K562 (cell line): ENCODE measurements around the gene SRC.

Experiments
- ELF2 ChIP-seq: fragments of 250-450 bp; sonication (Bioruptor Pico); IDR thresholded peaks from 2 replicates; pipeline ENCODE4 v1.5.0; 2021; ENCODE audit warnings: mild to moderate bottlenecking
- KAT8 ChIP-seq: fragments of 450-650 bp; IDR thresholded peaks from 2 replicates; pipeline ENCODE4 v1.6.1; 2016; ENCODE audit warnings: low read depth, mild to moderate bottlenecking
- MAFK ChIP-seq: IDR thresholded peaks from 2 replicates; pipeline ENCODE4 v1.6.1; 2011; ENCODE audit warnings: low read length, improper control_type of control experiment
- NCOA6 ChIP-seq: fragments of 450-650 bp; IDR thresholded peaks from 2 replicates; pipeline ENCODE4 v1.6.1; 2017; ENCODE audit warnings: mild to moderate bottlenecking
- ZNF695 ChIP-seq: fragments of 450-650 bp; formaldehyde crosslinking; IDR thresholded peaks from 2 replicates; pipeline ENCODE4 v1.4.0; 2020; ENCODE audit warnings: mild to moderate bottlenecking, moderate library complexity
- TF ChIP-seq, protein P1 (sequence below): sonication (generic); formaldehyde crosslinking; IDR thresholded peaks from 2 replicates; pipeline ENCODE4 v1.8.0; 2023; ENCODE audit warnings: mild to moderate bottlenecking, missing genetic modification reagents
- TF ChIP-seq, protein P2 (sequence below), 3 experiments: IDR thresholded peaks in 2 of 3; conservative IDR thresholded peaks in 1 of 3; 2 replicates each; pipeline ENCODE4 v1.5.1; 2011 to 2012; ENCODE audit warnings: low read length in 3 of 3, mild to moderate bottlenecking in 3 of 3, control low read depth in 2 of 3, improper control_type of control experiment in 1 of 3, inconsistent platforms in 1 of 3, low read depth in 1 of 3, mixed read lengths in 1 of 3, moderate library complexity in 1 of 3; ENCODE audit not compliant: insufficient read depth in 2 of 3
- TF ChIP-seq, protein P3 (sequence below): sonication (generic); formaldehyde crosslinking; IDR thresholded peaks from 2 replicates; pipeline ENCODE4 v1.8.1; 2022; ENCODE audit warnings: missing genetic modification reagents

DNA sequence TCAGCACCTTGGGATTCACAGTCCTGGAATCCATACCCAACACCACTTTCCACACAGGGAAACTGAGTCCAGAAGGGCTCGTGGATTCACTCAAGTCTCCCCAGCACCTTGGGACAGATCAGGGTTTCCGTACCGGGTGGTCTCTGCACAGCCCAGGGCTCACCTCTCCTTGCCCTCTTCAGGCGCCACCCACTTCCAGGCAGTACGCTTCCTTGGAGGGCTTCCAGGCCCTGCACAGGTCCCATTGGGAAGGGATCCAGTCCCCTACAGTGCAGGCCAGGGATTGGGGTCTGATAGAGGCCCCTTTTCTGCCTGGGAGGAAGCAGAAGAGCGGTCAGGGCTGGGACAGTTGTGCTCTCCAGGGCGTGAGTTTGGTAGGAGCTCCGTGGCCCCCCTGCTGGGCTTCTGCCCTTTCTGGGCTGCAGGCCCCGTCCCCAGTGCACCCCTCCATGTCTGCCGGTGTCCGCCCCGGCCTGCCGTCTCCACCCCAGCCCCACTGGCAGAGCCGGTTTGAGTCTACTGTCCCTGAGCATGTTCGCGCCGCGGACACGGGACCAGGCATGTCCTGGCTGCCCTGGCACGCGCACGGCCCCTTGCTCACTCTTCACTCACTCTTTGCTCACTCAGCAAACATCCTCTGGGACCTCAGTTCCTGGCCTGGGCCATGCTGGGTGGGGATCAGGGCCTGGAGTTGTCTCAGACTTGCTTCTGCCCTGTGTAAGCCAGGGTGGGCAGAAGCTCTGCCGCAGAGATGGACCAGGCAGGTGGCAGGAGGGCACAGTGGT, 12.6 kb downstream of the SRC start:
- TF ChIP-seq, protein P1, sequence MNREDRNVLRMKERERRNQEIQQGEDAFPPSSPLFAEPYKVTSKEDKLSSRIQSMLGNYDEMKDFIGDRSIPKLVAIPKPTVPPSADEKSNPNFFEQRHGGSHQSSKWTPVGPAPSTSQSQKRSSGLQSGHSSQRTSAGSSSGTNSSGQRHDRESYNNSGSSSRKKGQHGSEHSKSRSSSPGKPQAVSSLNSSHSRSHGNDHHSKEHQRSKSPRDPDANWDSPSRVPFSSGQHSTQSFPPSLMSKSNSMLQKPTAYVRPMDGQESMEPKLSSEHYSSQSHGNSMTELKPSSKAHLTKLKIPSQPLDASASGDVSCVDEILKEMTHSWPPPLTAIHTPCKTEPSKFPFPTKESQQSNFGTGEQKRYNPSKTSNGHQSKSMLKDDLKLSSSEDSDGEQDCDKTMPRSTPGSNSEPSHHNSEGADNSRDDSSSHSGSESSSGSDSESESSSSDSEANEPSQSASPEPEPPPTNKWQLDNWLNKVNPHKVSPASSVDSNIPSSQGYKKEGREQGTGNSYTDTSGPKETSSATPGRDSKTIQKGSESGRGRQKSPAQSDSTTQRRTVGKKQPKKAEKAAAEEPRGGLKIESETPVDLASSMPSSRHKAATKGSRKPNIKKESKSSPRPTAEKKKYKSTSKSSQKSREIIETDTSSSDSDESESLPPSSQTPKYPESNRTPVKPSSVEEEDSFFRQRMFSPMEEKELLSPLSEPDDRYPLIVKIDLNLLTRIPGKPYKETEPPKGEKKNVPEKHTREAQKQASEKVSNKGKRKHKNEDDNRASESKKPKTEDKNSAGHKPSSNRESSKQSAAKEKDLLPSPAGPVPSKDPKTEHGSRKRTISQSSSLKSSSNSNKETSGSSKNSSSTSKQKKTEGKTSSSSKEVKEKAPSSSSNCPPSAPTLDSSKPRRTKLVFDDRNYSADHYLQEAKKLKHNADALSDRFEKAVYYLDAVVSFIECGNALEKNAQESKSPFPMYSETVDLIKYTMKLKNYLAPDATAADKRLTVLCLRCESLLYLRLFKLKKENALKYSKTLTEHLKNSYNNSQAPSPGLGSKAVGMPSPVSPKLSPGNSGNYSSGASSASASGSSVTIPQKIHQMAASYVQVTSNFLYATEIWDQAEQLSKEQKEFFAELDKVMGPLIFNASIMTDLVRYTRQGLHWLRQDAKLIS (CRISPR knock-in tag), result no peak
- TF ChIP-seq, protein P2, sequence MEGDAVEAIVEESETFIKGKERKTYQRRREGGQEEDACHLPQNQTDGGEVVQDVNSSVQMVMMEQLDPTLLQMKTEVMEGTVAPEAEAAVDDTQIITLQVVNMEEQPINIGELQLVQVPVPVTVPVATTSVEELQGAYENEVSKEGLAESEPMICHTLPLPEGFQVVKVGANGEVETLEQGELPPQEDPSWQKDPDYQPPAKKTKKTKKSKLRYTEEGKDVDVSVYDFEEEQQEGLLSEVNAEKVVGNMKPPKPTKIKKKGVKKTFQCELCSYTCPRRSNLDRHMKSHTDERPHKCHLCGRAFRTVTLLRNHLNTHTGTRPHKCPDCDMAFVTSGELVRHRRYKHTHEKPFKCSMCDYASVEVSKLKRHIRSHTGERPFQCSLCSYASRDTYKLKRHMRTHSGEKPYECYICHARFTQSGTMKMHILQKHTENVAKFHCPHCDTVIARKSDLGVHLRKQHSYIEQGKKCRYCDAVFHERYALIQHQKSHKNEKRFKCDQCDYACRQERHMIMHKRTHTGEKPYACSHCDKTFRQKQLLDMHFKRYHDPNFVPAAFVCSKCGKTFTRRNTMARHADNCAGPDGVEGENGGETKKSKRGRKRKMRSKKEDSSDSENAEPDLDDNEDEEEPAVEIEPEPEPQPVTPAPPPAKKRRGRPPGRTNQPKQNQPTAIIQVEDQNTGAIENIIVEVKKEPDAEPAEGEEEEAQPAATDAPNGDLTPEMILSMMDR (IDR thresholded peaks at IDR 0.05 in 2 of 3, conservative IDR thresholded peaks at IDR 0.05 in 1 of 3; ENCODE audit: insufficient read depth in 2 of 3, low read depth in 1 of 3, low read length in 3 of 3), result no peak
- no peak for TF ChIP-seq NCOA6
- no peak for TF ChIP-seq KAT8
- no peak for TF ChIP-seq ELF2 (CRISPR knock-in tag)
- no peak for TF ChIP-seq MAFK
- TF ChIP-seq ZNF695 (CRISPR knock-in tag), result no peak
- TF ChIP-seq, protein P3, sequence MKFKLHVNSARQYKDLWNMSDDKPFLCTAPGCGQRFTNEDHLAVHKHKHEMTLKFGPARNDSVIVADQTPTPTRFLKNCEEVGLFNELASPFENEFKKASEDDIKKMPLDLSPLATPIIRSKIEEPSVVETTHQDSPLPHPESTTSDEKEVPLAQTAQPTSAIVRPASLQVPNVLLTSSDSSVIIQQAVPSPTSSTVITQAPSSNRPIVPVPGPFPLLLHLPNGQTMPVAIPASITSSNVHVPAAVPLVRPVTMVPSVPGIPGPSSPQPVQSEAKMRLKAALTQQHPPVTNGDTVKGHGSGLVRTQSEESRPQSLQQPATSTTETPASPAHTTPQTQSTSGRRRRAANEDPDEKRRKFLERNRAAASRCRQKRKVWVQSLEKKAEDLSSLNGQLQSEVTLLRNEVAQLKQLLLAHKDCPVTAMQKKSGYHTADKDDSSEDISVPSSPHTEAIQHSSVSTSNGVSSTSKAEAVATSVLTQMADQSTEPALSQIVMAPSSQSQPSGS (CRISPR knock-in tag), result no peak
